ENCODE measurements around the gene RALGPS1. TPM values are rescaled to one million over a fixed set of nuclear protein-coding genes. Genes with fewer than 3 reads are reported as not detected.

The RALGPS1 gene
- total RNA-seq, 1 donor: 2.9 TPM

DNA sequence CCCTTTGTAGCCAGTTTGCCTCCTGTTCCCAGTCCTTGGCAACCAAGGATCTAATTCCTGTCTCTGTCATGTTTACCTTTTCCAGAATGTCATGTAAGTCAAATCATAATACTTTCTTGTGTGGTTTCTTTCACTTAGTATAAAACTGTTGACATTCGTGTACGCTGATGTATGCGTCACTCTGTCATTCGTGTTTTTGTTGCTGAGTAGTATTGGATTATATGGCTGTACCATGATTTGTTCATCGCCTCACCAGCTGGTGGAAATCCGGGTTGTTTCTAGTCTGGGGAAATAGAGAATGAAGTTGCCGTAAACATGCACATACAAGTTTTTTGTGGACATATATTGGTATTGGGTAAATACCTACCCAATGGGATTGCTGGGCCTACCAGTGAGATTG is 110.5 kb downstream of the RALGPS1 start:
- DNase-seq (ENCODE audit: low read depth): no peak
- TF ChIP-seq CTCF (IDR thresholded peaks at IDR 0.05; ENCODE audit: insufficient read depth, low read length): no peak
- no peak overlapping the region for H3K4me3 ChIP-seq (ENCODE audit: low read depth, low read length)

GRCh38 chr9:127027694-127028093 is 113.1 kb downstream of the RALGPS1 start:
- TF ChIP-seq CTCF (IDR thresholded peaks at IDR 0.05; ENCODE audit: insufficient read depth, low read length): no peak
- DNase-seq (ENCODE audit: low read depth): no peak

DNA sequence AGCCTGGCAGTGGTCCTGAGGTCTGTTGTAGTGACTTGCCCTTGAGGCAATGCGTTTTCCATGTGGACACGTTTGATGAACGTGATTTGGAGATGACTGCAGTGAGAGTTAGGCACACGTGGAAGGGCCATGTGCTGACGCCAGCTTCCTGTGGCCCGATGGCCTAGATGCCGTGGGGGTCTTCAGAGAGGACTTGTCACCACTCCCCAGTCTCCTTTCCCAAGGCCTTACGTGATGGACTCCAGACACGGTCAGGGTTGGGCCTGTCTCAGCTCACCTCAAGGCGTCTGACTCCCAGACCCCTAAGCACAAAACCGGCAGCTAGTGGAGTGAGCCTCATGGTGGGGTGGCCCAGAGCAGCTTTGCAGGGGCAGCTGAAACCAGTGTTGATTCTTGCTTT is 115.0 kb downstream of the RALGPS1 start:
- no peak overlapping the region for H3K4me3 ChIP-seq (ENCODE audit: low read depth, low read length)
- no peak for TF ChIP-seq CTCF (IDR thresholded peaks at IDR 0.05; ENCODE audit: insufficient read depth, low read length)
- no peak for DNase-seq (ENCODE audit: low read depth)

More at GRCh38 chr9:127027694-127028093, 113.1 kb downstream of the RALGPS1 start:
- H3K4me3 ChIP-seq (ENCODE audit: low read depth, low read length): no peak overlapping the region

GRCh38 chr9:127030814-127031740 is 116.5 kb downstream of the RALGPS1 start:
- H3K4me3 ChIP-seq (ENCODE audit: low read depth, low read length): no peak overlapping the region
- no peak for DNase-seq (ENCODE audit: low read depth)
- TF ChIP-seq CTCF (IDR thresholded peaks at IDR 0.05; ENCODE audit: insufficient read depth, low read length): no peak

DNA sequence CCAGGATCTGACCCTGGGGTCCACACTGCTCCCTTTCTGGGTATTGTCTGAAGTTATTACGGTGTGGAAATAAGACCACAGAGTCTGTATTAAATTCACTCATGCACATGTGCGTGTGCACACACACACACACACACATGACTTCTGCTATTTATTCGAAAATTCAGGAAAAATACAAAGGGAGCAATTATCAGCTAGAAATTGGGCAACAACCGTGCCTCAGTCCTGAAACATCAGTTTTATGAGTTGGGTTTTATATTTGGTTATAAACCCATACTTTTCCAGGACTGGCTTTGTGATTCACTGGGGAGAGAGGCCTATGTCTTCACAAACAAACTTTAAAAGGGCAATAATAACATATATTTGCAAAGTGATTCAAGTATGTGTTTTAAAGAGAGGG is 117.7 kb downstream of the RALGPS1 start:
- DNase-seq (ENCODE audit: low read depth): no peak
- H3K4me3 ChIP-seq (ENCODE audit: low read depth, low read length): no peak overlapping the region
- no peak for TF ChIP-seq CTCF (IDR thresholded peaks at IDR 0.05; ENCODE audit: insufficient read depth, low read length)

DNA sequence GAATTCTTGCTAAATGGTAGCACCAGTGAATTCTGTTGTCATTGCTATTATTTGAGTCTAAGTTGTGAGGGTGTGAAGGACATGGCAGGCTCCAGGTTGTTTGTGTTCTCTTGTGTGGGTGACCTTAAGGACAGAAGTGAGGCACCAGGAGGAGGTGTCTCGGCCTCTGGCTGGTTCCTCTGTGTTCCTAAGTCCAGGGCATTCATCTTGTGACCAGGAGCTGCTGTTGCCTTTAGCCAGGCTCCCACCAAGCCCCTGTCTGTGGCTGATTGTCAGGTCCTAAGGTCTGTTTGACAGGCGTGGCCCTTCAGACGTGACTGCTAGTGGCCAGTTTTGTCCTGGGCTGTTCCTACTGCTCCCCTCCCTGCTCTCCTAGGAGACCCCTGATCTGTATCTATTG is 118.5 kb downstream of the RALGPS1 start:
- no peak for TF ChIP-seq CTCF (IDR thresholded peaks at IDR 0.05; ENCODE audit: insufficient read depth, low read length)
- no peak for DNase-seq (ENCODE audit: low read depth)
- no peak overlapping the region for H3K4me3 ChIP-seq (ENCODE audit: low read depth, low read length)

All from fibroblast of the aortic adventitia (primary cell).